ENCODE results near the gene TBC1D30. TPM values are rescaled to one million over a fixed set of nuclear protein-coding genes. Genes with fewer than 3 reads are reported as not detected.

The TBC1D30 gene
- total RNA-seq, 1 donor from 2014 or later, result 1.2 TPM

- H3K9me3 Mint-ChIP-seq (ENCODE audit: unreplicated experiment), result no peaks in the 10 kb centered on the region
- no peaks in the 10 kb centered on the region for H3K4me1 Mint-ChIP-seq (ENCODE audit: low read depth, unreplicated experiment)
- H3K27ac Mint-ChIP-seq (ENCODE audit: unreplicated experiment), result no peak overlapping the region
Measured at GRCh38 chr12:64911081-64911480, 86.6 kb downstream of the TBC1D30 start.

GRCh38 chr12:64911912-64912311 is 87.5 kb downstream of the TBC1D30 start:
- TF ChIP-seq CTCF (IDR thresholded peaks at IDR 0.05; ENCODE audit: insufficient read depth, low read depth, low read length), result no peak
- no peak for TF ChIP-seq EZH2 (IDR thresholded peaks at IDR 0.05; ENCODE audit: insufficient read depth, low read length)
- no peak overlapping the region for H3K4me2 ChIP-seq (ENCODE audit: low read length)
- peaks cover 2% of the 10 kb centered on the region for H3K4me1 Mint-ChIP-seq (ENCODE audit: low read depth, unreplicated experiment)
- no peak overlapping the region for H3K4me3 Mint-ChIP-seq (ENCODE audit: unreplicated experiment)
- FAIRE-seq (no peak), DNase-seq (ENCODE audit: low read depth) (no peak)
- H3K27ac Mint-ChIP-seq (ENCODE audit: unreplicated experiment), result no peak overlapping the region
- H3K27me3 ChIP-seq (ENCODE audit: insufficient read depth, low read length), result peaks cover 10% of the 10 kb centered on the region
- no peaks in the 10 kb centered on the region for H3K4me1 ChIP-seq (ENCODE audit: insufficient read depth, low read length)
- no peaks in the 10 kb centered on the region for H3K9me3 ChIP-seq (ENCODE audit: insufficient read depth, low read depth, low read length)
- H4K20me1 ChIP-seq (ENCODE audit: insufficient read depth, low read length), result no peaks in the 10 kb centered on the region
- no peak overlapping the region for H3K9ac ChIP-seq (ENCODE audit: low read length)
- no peaks in the 10 kb centered on the region for H3K79me2 ChIP-seq (ENCODE audit: insufficient read depth, low read length)
- no peak overlapping the region for H2AFZ ChIP-seq (ENCODE audit: low read depth, low read length)
- H3K36me3 ChIP-seq (ENCODE audit: insufficient read depth, low read length), result no peaks in the 10 kb centered on the region
- H3K27me3 Mint-ChIP-seq (ENCODE audit: low read depth, unreplicated experiment), result peaks cover 7% of the 10 kb centered on the region
- H3K9me3 Mint-ChIP-seq (ENCODE audit: unreplicated experiment), result no peaks in the 10 kb centered on the region
- no peak overlapping the region for H3K27ac ChIP-seq (ENCODE audit: low read depth, low read length)
- no peaks in the 10 kb centered on the region for H3K36me3 Mint-ChIP-seq (ENCODE audit: low read depth, unreplicated experiment)
- H3K4me3 ChIP-seq (ENCODE audit: insufficient read depth, low read depth, low read length), result no peak overlapping the region

More at GRCh38 chr12:64911081-64911480, 86.6 kb downstream of the TBC1D30 start:
- Mint-ChIP-seq H3K36me3 (ENCODE audit: low read depth, unreplicated experiment) (no peaks in the 10 kb centered on the region), H3K27me3 (ENCODE audit: low read depth, unreplicated experiment) (peaks cover 7% of the 10 kb centered on the region), H3K4me3 (ENCODE audit: unreplicated experiment) (no peak overlapping the region)
- no peak overlapping the region for H2AFZ ChIP-seq (ENCODE audit: low read depth, low read length)
- H3K27ac ChIP-seq (ENCODE audit: low read depth, low read length), result no peak overlapping the region
- DNase-seq (ENCODE audit: low read depth) (no peak), FAIRE-seq (no peak)
- TF ChIP-seq CTCF (IDR thresholded peaks at IDR 0.05; ENCODE audit: insufficient read depth, low read depth, low read length) (no peak), EZH2 (IDR thresholded peaks at IDR 0.05; ENCODE audit: insufficient read depth, low read length) (no peak)
- H3K36me3 ChIP-seq (ENCODE audit: insufficient read depth, low read length), result no peaks in the 10 kb centered on the region
- H3K9ac ChIP-seq (ENCODE audit: low read length), result no peak overlapping the region
- peaks cover 10% of the 10 kb centered on the region for H3K27me3 ChIP-seq (ENCODE audit: insufficient read depth, low read length)
- H4K20me1 ChIP-seq (ENCODE audit: insufficient read depth, low read length), result no peaks in the 10 kb centered on the region
- no peak overlapping the region for H3K4me2 ChIP-seq (ENCODE audit: low read length)
- no peaks in the 10 kb centered on the region for H3K79me2 ChIP-seq (ENCODE audit: insufficient read depth, low read length)
- no peak overlapping the region for H3K4me3 ChIP-seq (ENCODE audit: insufficient read depth, low read depth, low read length)
- no peaks in the 10 kb centered on the region for H3K9me3 ChIP-seq (ENCODE audit: insufficient read depth, low read depth, low read length)
- H3K4me1 ChIP-seq (ENCODE audit: insufficient read depth, low read length), result no peaks in the 10 kb centered on the region

GRCh38 chr12:64912516-64913255 is 88.2 kb downstream of the TBC1D30 start:
- no peak overlapping the region for H3K27ac Mint-ChIP-seq (ENCODE audit: unreplicated experiment)
- Histone ChIP-seq H4K20me1 (ENCODE audit: insufficient read depth, low read length) (no peaks in the 10 kb centered on the region), H3K9me3 (ENCODE audit: insufficient read depth, low read depth, low read length) (no peaks in the 10 kb centered on the region), H2AFZ (ENCODE audit: low read depth, low read length) (no peak overlapping the region), H3K27me3 (ENCODE audit: insufficient read depth, low read length) (peaks cover 10% of the 10 kb centered on the region), H3K4me2 (ENCODE audit: low read length) (no peak overlapping the region), H3K4me1 (ENCODE audit: insufficient read depth, low read length) (no peaks in the 10 kb centered on the region), H3K9ac (ENCODE audit: low read length) (no peak overlapping the region), H3K27ac (ENCODE audit: low read depth, low read length) (no peak overlapping the region), H3K79me2 (ENCODE audit: insufficient read depth, low read length) (no peaks in the 10 kb centered on the region), H3K36me3 (ENCODE audit: insufficient read depth, low read length) (no peaks in the 10 kb centered on the region), H3K4me3 (ENCODE audit: insufficient read depth, low read depth, low read length) (no peak overlapping the region)
- H3K9me3 Mint-ChIP-seq (ENCODE audit: unreplicated experiment), result no peaks in the 10 kb centered on the region
- H3K36me3 Mint-ChIP-seq (ENCODE audit: low read depth, unreplicated experiment), result no peaks in the 10 kb centered on the region
- H3K4me3 Mint-ChIP-seq (ENCODE audit: unreplicated experiment), result no peak overlapping the region
- no peak for FAIRE-seq
- H3K4me1 Mint-ChIP-seq (ENCODE audit: low read depth, unreplicated experiment), result peaks cover 3% of the 10 kb centered on the region
- TF ChIP-seq EZH2 (IDR thresholded peaks at IDR 0.05; ENCODE audit: insufficient read depth, low read length), result no peak
- no peak for TF ChIP-seq CTCF (IDR thresholded peaks at IDR 0.05; ENCODE audit: insufficient read depth, low read depth, low read length)
- peaks cover 4% of the 10 kb centered on the region for H3K27me3 Mint-ChIP-seq (ENCODE audit: low read depth, unreplicated experiment)
- DNase-seq (ENCODE audit: low read depth), result peak; percentile 25

Measured in astrocyte (in vitro differentiated cells and primary cell).